ENCODE measurements around the gene HEATR3. TPM values are rescaled to one million over a fixed set of nuclear protein-coding genes. Genes with fewer than 3 reads are reported as not detected.
A peak's percentile ranks its signal among the peaks of the same experiment; 100 is the strongest.

Gene HEATR3, protein sequence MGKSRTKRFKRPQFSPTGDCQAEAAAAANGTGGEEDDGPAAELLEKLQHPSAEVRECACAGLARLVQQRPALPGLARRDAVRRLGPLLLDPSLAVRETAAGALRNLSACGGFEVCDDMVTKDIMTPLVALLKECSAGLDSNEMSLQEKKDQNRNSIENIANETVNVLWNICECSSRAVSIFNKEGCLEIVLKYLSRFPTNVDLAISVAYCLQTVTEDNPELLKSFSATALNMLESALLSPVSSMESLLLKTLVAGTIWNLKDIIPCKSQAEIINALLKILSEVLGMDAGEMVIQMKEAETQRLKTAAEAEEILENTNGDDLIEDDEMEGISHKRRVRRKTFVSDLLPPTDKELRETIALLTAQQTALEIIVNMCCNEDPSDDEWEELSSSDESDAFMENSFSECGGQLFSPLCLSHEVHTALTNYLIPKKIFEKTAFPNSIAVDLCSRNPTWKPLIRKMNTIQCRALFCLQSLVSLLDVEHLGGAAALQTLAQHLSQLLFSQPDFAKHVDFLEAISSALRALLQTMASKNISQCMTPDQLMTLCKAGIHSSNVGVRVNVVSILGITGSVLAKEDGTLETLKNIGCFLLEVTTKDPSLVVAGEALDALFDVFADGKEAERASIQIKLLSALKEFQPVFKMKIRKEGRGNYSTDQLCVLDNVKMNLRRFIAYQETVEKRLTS
- 16.8 and 22.1 TPM in 2 replicates for total RNA-seq (2014; rRNA removed; shearing (Covaris generic))

DNA sequence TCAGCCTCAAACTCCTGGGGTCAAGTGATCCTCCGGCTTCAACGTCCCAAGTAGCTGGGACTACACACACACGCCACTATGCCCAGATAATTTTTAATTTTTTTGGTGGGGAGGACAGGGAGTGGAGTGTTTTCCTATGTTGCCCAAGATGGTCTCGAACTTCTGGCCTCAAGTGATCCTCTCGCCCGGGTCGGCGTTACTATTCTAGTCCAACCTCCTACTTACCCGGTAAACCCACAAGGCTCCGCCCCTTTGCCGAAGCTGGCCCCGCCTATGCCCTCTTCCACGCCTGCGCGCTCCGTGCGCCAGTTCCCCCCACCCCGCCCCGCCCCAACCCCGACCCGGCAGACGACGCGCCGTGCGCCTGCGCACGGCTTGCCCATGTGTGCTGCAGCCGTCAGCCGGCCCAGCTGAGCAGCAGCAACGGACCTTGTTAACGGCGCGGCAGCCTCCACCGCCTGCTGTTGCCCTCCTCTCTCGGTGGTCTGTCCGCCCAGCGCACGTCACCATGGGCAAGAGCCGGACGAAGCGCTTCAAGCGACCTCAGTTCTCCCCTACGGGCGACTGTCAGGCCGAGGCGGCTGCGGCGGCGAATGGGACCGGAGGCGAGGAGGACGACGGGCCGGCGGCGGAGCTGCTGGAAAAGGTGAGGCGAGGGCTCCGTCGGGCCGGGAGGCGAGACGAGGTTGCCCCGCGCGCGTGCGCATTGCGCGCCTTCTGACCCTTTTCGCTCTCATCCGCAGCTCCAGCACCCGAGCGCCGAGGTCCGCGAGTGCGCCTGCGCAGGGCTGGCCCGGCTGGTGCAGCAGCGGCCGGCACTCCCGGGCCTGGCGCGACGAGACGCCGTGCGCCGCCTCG lies at the start of gene HEATR3:
Gene HEATR3, plus strand, starts transcription at position 347 of the 858 bp plus-strand sequence. Its CDS starts 162 bp downstream, at position 509.
- in situ Hi-C loops (cut with HindIII; ENCODE audit: low sequenced_read_pairs) = no loop called here
- peak; percentile 91 for DNase-seq (ENCODE audit: low spot score)

DNA sequence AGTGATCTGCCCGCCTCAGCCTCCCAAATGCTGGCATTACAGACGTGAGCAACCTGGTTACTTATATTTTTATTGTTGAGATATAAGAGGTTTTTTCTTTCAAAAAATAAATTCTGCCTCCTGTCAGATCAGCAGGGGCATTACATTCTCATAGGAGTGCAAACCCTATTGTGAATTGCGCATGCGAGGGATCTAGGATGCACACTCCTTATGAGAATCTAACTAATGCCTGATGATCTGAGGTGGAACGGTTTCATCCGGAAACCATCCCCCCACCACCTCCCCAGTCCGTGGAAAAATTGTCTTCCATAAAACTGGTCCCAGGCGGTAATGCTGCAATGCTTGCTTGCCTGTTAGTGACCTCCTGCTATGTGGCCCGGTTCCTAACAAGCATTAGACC lies 48.2 kb upstream of the HEATR3 start:
- DNase-seq (ENCODE audit: low spot score) = no peak
- in situ Hi-C loops (cut with HindIII; ENCODE audit: low sequenced_read_pairs) = no loop called here

DNA sequence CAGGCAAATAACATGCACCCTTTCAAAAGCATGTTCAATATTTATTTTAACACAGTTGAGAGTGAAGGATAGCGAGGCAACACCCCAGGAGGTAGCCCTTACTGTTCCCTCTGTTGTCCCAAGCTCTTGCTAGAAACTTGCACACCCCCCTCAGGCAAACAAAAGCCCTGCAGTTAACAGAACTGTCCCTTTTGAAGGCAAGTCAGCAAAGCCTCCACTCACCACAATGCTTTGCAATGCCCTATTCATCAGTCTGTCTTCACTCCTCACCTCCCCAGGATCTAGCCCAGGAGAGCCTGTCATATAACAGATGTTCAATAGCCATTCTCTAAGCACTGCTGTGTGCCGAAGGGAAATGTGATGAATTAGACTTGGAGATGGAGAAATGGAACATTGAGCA lies 44.2 kb upstream of the HEATR3 start:
- no peak for DNase-seq (ENCODE audit: low spot score)
- in situ Hi-C loops (cut with HindIII; ENCODE audit: low sequenced_read_pairs) = no loop called here

DNA sequence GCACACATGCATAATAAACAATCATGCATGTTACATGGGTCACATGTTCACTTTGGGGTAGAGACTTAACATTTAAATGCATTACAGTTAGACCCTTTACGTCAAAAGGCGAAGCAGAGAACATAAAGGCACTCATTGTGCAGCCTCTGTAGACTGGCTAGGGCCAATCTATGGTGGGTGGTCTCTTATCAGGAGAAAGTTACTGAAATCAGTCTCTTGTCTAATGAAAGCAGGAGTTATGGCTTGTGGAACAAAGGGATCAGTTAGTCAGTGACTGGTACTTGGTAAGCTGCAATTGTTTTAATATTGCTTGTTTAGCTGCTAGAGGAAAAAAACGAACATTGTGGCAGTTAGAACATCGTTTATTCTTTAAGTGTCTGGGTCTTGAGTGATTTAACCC lies 42.1 kb upstream of the HEATR3 start:
- no peak for DNase-seq (ENCODE audit: low spot score)
- in situ Hi-C loops (cut with HindIII; ENCODE audit: low sequenced_read_pairs) = no loop called here

DNA sequence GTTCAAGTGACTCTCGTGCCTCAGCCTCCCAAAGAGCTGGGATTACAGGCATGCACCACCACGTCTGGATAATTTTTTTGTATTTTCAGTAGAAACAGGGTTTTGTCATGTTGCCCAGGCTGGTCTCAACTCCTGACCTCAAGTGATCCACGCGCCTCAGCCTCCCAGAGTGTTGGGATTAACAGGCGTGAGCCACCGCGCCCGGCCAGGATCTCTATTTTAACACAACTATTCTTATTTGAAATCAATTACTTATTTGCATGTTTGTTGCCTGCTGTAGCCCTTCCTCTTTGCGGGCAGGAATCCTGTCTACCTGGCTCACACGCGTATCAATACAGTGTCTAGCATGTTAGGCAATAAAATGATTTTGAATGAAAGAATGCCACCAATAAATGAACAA lies 41.6 kb upstream of the HEATR3 start:
- no peak for DNase-seq (ENCODE audit: low spot score)
- in situ Hi-C loops (cut with HindIII; ENCODE audit: low sequenced_read_pairs) = no loop called here

DNA sequence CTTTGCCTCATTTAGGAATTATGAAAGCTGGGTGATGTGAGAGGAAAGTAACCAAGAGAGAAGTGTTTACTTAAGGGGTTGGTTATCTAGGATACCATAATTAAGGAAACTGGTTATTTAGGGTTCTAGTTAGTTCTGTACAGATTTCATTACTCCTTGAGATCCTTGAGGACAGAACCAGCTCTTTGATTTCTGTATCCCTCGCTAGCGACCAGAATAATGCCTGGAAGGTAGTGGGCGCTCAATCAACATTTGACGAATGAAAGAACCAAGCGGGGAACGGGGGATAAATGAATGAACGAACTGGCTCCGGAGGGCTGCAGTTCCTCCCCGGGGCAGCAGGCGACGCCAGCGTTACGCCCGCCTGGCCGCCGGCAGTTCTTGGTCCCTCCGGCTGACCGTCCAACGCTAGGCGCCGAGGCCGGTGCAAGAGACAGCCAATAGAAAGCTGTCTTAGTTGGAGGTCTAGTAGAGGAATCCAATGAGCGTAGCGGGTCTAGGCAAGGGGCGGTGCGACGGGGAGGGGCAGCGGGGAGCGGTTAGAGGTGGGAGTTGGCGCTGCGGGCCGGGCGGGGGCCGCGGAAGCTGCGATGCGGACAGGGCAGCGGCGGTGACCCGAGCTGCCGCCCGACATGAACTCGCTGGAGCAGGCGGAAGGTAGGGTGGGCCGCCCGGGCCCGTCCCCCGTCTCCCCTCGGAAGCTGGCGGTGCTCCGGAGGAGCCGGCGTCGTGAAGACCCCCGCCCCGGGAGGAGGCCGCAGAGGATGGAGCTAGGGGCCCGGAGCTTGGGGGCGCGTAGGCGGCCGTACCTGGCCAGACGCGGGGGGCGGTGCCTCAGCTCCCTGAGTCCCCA lies 40.9 kb upstream of the HEATR3 start, which contains the start of gene CNEP1R1:
Gene CNEP1R1, plus strand, starts transcription at position 542 of the 853 bp plus-strand sequence. Its CDS starts 91 bp downstream, at position 633.
- in situ Hi-C loops (cut with HindIII; ENCODE audit: low sequenced_read_pairs) = no loop called here
- DNase-seq (ENCODE audit: low spot score) = peak; percentile 97

DNA sequence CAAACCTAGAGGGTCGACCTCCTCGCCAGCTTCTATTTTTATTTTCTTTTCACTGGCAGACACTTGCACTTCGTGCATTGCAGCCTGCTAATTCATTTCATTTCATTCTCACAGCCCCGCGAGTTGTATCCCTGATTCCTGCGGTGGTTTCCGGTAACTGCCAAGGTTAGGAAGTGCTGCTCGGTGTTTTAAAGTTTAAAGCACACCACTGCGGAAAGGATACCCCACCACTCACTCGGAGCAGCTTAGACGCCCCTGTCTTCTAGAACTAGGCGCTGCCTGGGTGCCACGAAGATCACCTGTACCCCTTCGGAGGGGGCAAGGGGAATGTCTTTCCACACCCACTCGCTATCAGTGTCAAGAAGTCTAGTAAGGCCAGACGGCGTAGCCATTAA lies 40.2 kb upstream of the HEATR3 start:
- DNase-seq (ENCODE audit: low spot score) = no peak
- in situ Hi-C loops (cut with HindIII; ENCODE audit: low sequenced_read_pairs) = no loop called here

DNA sequence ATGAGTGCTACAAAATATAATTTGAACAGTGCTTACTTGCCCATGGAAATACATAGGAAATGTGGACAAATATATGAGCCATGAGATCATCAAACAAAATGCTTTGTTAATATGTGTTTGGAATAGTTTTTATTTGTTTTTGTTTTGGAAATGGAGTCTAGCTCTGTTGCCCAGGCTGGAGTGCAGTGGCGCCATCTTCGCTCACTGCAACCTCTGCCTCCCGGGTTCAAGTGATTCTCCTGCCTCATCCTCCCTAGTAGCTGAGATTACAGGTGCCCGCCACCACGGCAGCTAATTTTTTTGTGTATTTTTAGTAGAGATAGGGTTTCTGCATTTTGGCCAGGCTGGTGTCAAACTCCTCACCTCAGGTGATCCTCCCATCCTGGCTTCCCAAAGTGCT lies 37.9 kb upstream of the HEATR3 start:
- no peak for DNase-seq (ENCODE audit: low spot score)
- in situ Hi-C loops (cut with HindIII; ENCODE audit: low sequenced_read_pairs) = no loop called here

DNA sequence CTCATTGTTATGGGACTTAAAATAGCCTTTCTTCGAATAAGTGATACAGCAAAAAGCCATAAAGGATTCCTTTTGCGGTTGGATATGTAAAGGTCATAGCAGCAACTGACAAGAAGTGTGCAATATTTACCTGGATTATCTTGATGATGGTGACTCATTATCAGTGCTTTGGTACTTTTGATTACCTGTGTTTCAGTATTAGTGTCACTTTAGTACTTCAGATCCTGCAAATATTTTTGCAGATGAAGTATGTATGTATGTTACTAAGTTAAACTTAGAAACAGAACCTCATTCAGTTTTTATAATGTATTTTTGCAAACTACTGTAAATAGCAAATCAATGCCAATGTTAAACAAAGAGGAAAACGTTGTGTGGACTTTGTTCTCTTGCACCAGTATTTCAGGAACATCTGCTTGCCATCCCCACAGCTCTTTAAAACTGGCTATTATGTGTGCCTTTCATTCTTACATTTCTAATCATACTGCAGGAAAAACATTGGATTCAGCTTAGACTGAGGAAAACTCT lies 30.2 kb upstream of the HEATR3 start:
- in situ Hi-C loops (cut with HindIII; ENCODE audit: low sequenced_read_pairs) = no loop called here
- no peak for DNase-seq (ENCODE audit: low spot score)

DNA sequence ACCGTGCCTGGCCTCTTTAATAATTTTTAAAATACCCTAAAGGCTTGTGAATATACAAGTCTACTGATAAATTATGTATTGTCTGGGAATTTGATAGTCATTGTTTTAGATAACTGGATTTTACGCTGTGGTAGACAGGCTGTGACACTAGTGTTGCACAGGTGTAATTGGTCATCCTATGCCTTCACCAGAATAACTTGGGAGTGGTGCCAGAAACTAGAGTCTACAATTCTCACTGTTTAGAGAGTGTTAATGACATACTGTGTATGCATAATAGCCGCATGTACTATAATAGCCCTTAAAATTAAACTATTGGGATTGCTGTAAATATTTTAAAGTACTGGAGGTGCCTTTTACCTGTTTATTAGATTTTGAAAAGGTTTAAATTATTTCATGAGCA lies 29.3 kb upstream of the HEATR3 start:
- in situ Hi-C loops (cut with HindIII; ENCODE audit: low sequenced_read_pairs) = no loop called here
- no peak for DNase-seq (ENCODE audit: low spot score)

DNA sequence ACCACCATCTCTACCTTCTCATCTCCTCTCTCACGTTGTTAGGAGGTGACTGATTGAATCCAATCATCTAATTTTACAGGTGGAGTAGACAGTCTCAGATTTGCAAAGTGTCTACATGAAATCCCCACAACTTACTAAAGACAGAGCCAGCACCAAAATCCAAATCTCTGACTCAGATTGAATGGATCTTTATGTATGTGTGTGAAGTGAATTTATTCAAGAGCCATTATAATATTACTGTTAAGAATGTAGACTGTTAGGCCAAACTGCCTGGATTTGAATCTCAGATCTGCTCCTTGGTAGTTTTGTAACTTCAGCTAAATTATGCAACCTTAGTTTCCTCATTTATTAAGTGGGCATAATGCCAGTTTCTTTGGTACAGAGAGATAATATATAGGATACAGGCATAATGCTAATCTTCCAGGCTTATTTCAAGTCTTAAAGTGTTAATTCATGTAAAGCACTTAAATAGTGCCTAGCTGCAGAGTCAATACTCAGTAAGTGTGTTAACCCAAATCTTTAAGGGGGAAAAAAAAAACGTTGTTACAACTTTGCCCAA lies 28.0 kb upstream of the HEATR3 start:
- no peak for DNase-seq (ENCODE audit: low spot score)
- in situ Hi-C loops (cut with HindIII; ENCODE audit: low sequenced_read_pairs) = no loop called here

DNA sequence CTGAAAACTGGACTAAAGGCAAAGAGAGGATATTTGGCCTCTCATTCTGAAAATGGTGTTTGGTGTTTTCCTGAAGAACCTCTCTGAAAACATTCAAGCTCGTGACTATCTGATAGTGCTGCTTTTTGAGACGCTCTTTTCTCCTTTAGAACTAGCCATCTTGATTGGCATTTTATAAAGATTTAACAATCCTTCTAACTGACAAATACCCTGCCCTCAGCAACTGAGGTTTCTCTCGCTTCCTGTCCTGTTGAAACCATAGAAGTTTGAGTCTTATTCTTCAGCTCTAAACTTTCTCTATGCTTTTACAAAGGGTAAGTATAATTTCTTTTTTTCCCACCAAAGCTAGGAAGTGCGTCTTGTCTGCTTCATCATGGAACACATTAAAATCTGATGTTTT lies 27.5 kb upstream of the HEATR3 start:
- no peak for DNase-seq (ENCODE audit: low spot score)
- in situ Hi-C loops (cut with HindIII; ENCODE audit: low sequenced_read_pairs) = no loop called here

DNA sequence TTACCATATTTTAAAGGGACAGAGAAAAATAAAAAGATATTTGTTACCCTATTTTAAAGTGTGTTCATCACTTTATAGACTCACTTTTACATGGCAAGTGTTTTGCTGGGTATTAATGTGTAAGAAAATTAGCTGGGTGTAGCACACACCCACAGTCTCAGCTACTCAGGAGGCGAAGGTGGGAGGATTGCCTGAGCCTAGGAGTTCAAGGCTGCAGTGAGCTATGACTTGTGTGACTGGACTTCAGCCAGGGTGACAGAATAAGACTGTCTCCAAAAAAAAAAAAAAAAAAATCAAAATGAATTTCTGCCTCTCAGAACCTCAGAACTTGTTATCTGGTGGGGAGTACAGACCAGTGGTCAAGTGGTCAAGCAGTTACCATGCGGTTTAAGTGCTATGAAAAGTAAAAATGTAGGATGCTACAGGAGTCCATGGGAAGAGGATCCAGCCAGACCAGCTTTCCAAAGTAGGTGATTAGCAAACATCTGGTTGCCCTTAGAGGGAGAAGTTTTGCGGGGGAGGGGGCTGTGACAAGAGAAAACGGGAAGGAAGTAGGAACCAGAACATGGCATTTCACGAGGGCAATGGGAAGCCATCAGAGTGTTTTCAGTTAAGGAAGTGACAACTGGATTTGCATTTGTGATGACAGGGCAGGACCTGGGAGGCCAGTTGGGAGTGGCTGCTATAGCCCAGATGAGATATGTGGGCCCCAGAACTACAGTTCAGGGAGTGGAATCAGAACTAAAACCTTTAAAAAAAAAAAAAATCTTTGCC lies 26.8 kb upstream of the HEATR3 start:
- no peak for DNase-seq (ENCODE audit: low spot score)
- in situ Hi-C loops (cut with HindIII; ENCODE audit: low sequenced_read_pairs) = no loop called here

DNA sequence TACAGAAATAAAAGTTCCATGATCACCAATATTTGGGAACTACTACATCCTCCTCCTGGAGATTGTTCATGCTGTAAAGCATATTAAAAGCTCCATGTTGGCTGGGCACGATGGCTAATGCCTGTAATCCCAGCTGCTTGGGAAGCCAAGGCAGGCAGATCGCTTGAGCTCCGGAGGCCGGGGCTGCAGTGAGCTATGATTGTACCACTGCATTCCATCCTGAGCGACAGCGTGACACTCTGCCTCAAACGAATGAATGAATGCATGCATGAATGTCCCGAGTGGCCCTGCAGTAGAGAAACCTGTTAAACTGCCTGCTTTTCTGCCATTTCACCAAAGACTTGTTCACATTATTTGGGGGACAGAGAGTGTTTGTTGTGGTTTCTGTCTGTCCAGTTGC lies 25.8 kb upstream of the HEATR3 start:
- in situ Hi-C loops (cut with HindIII; ENCODE audit: low sequenced_read_pairs) = no loop called here
- DNase-seq (ENCODE audit: low spot score) = no peak

DNA sequence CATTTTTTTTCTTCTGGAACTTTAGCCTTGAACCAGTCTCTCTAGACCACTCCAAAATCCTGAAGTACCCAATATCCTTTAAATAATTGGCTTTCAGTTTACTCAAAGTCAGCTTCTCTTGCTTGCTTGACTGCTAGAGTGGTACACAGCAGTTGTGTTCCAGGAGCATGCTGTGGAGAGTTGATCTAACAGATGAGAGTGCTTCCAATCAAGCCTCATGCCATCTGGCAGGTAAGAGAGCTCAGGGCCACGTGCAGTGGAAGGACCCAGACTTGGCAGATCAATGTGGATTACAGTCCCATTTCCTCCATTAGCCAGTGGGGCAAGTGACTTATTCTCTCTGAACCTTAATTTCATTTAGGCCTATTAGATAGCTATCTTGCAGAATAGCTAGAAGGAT lies 25.1 kb upstream of the HEATR3 start:
- DNase-seq (ENCODE audit: low spot score) = no peak
- in situ Hi-C loops (cut with HindIII; ENCODE audit: low sequenced_read_pairs) = no loop called here

DNA sequence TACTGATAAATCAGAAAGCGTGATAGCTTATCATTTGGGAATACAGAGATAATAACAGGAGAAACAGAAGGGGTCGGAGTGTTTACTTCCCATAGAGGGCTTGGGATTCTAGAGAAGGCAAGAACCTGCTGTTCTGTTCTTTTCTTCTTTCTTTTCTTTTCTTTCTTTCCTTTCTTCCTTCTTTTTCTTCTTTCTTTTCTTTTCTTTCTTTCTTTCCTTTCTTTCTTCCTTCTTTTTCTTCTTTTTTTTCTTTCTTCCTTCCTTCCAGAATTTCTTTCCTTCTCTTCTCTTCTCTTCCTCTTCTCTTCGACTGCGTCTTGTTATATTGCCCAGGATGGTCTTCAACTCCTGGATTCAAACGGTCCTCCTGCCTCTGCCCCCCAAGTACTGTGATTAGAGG lies 22.4 kb upstream of the HEATR3 start:
- in situ Hi-C loops (cut with HindIII; ENCODE audit: low sequenced_read_pairs) = no loop called here
- DNase-seq (ENCODE audit: low spot score) = no peak

DNA sequence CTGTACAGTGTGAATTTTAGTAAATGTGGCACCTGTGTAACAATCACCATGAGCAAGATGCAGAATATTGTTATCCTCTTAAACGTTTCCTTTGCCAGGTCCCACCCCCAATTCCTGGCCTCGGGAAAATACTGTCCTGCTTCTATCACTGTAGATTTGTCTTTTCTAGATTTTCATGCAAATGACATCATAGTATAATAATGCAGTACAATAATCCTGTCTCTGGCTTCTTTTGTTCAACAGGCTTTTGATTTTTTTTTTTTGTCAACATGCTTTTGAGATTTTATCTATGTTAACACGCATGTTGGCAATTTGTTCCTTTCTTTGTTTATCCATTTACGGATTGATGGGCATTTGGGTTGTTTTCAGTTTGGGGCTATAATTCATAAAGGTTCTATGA lies 20.4 kb upstream of the HEATR3 start:
- in situ Hi-C loops (cut with HindIII; ENCODE audit: low sequenced_read_pairs) = no loop called here
- no peak for DNase-seq (ENCODE audit: low spot score)

DNA sequence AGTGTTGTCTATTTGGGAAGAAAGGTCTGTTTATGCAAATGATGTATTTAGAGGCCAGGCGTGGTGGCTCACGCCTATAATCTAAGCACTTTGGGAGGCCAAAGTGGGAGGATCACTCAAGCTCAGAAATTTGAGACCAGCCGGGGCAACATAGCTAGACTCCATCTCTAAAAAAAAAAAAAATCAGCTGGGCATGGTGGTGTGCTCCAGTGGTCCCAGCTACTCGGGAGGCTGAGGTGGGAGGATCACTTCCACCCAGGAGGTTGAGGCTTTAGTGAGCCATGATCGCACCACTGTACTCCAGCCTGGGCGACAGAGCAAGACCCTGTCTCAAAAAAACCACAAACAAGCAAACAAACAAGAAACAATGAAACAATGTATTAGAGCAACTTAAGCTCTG lies 18.9 kb upstream of the HEATR3 start:
- in situ Hi-C loops (cut with HindIII; ENCODE audit: low sequenced_read_pairs) = no loop called here

More for the DNA sequence above, 18.9 kb upstream of the HEATR3 start:
- DNase-seq (ENCODE audit: low spot score) = no peak
